Measurements from ENCODE around the gene SETD1B. TPM values are rescaled to one million over a fixed set of nuclear protein-coding genes. Genes with fewer than 3 reads are reported as not detected.

Gene SETD1B
- total RNA-seq, 6 donors from 2014 or later = 9.3 to 47.1 (median 20.4) TPM

GRCh38 chr12:121819212-121819949, 15.6 kb downstream of the SETD1B start:
- ATAC-seq (ENCODE audit: low FRiP score in 2 of 2) = no peak
- no peaks in the 10 kb centered on the region for H3K4me1 ChIP-seq
- H3K9me3 ChIP-seq = no peaks in the 10 kb centered on the region
- H3K36me3 ChIP-seq = peaks cover 71 to 100% (median 89%) of the 10 kb centered on the region in 4 donors
- DNase-seq = peak in 1 of 2 donors; percentile 68
- TF ChIP-seq, protein P1, sequence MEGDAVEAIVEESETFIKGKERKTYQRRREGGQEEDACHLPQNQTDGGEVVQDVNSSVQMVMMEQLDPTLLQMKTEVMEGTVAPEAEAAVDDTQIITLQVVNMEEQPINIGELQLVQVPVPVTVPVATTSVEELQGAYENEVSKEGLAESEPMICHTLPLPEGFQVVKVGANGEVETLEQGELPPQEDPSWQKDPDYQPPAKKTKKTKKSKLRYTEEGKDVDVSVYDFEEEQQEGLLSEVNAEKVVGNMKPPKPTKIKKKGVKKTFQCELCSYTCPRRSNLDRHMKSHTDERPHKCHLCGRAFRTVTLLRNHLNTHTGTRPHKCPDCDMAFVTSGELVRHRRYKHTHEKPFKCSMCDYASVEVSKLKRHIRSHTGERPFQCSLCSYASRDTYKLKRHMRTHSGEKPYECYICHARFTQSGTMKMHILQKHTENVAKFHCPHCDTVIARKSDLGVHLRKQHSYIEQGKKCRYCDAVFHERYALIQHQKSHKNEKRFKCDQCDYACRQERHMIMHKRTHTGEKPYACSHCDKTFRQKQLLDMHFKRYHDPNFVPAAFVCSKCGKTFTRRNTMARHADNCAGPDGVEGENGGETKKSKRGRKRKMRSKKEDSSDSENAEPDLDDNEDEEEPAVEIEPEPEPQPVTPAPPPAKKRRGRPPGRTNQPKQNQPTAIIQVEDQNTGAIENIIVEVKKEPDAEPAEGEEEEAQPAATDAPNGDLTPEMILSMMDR (IDR thresholded peaks at IDR 0.05) = no peak
- 93 to 95% methylated on average over 20 to 22 of the region's 22 CpGs for WGBS, 2 donors
- H3K27me3 ChIP-seq = no peaks in the 10 kb centered on the region
- H3K27ac ChIP-seq = no peak overlapping the region
- H3K4me3 ChIP-seq = no peak overlapping the region

- WGBS, 2 donors = 92 to 94% methylated on average over 7 of the region's 7 CpGs
- H3K4me3 ChIP-seq = no peak overlapping the region
- H3K27me3 ChIP-seq = no peaks in the 10 kb centered on the region
- TF ChIP-seq EP300 (IDR thresholded peaks at IDR 0.05) = no peak
- TF ChIP-seq POLR2AphosphoS5 (IDR thresholded peaks at IDR 0.05) = no peak
- TF ChIP-seq POLR2A (IDR thresholded peaks at IDR 0.05) = no peak
- TF ChIP-seq, protein P1 (IDR thresholded peaks at IDR 0.05) = no peak
- H3K27ac ChIP-seq = no peak overlapping the region
- H3K9me3 ChIP-seq = no peaks in the 10 kb centered on the region
- no peaks in the 10 kb centered on the region for H3K4me1 ChIP-seq
- DNase-seq (no peak), ATAC-seq (ENCODE audit: low FRiP score in 2 of 2) (no peak)
- peaks cover 64 to 100% (median 83%) of the 10 kb centered on the region in 4 donors for H3K36me3 ChIP-seq
These were observed 16.2 kb downstream of the SETD1B start for GRCh38 chr12:121820056-121820455.

- 95 to 100% methylated on average over 10 to 24 of the region's 39 CpGs for WGBS, 2 donors
- Histone ChIP-seq H3K4me1 (no peaks in the 10 kb centered on the region), H3K27ac (no peak overlapping the region), H3K9me3 (no peaks in the 10 kb centered on the region), H3K27me3 (no peaks in the 10 kb centered on the region), H3K4me3 (no peak overlapping the region), H3K36me3 (peaks cover 47 to 94% (median 71%) of the 10 kb centered on the region in 4 donors)
- ATAC-seq (ENCODE audit: low FRiP score in 2 of 2) = no peak
- no peak for TF ChIP-seq EP300 (IDR thresholded peaks at IDR 0.05)
- no peak for TF ChIP-seq POLR2A (IDR thresholded peaks at IDR 0.05)
- TF ChIP-seq POLR2AphosphoS5 (IDR thresholded peaks at IDR 0.05) = no peak
- TF ChIP-seq, protein P1 (IDR thresholded peaks at IDR 0.05) = no peak
- DNase-seq = peak in 1 of 2 donors; percentile 74
These were observed 18.7 kb downstream of the SETD1B start for GRCh38 chr12:121822393-121823100.

GRCh38 chr12:121823101-121823726, 19.4 kb downstream of the SETD1B start:
- ATAC-seq (ENCODE audit: low FRiP score in 2 of 2) (no peak), DNase-seq (peak in 1 of 2 donors; percentile 80)
- no peaks in the 10 kb centered on the region for H3K9me3 ChIP-seq
- no peak overlapping the region for H3K4me3 ChIP-seq
- H3K27me3 ChIP-seq = no peaks in the 10 kb centered on the region
- 95 to 100% methylated on average over 1 to 32 of the region's 36 CpGs for WGBS, 2 donors
- TF ChIP-seq POLR2AphosphoS5 (IDR thresholded peaks at IDR 0.05) (no peak), EP300 (IDR thresholded peaks at IDR 0.05) (no peak), POLR2A (IDR thresholded peaks at IDR 0.05) (no peak)
- TF ChIP-seq, protein P1 (IDR thresholded peaks at IDR 0.05) = no peak
- H3K4me1 ChIP-seq = no peaks in the 10 kb centered on the region
- peaks cover 47 to 94% (median 71%) of the 10 kb centered on the region in 4 donors for H3K36me3 ChIP-seq
- no peak overlapping the region for H3K27ac ChIP-seq
